HAP-1 (cell line): ENCODE measurements around the gene ACSM6.
"Not testable (repeated sequence)": the region's sequence is repeated elsewhere in the genome, so short reads cannot be mapped to it uniquely, and the experiment has no call there.

Experiments
- DNase-seq, 2 experiments: peaks; one replicate each; pipeline ENCODE4 v3.0.0-alpha.2; 2016 to 2020; ENCODE audit warnings: low spot score in 2 of 2
- H3K27me3 ChIP-seq: fragments of 250-450 bp; sonication (Bioruptor Pico); 2 replicates; pipeline ENCODE4 v1.5.1; 2020; ENCODE audit warnings: low read depth, mild to moderate bottlenecking, moderate library complexity
- H3K36me3 ChIP-seq: fragments of 250-450 bp; sonication (Bioruptor Pico); replicated peaks from 2 replicates; pipeline ENCODE4 v1.5.1; 2020; ENCODE audit warnings: mild to moderate bottlenecking
- H3K4me1 ChIP-seq: fragments of 250-450 bp; sonication (Bioruptor Pico); 2 replicates; pipeline ENCODE4 v1.5.1; 2020; ENCODE audit warnings: mild to moderate bottlenecking
- H3K4me3 ChIP-seq: fragments of 250-450 bp; sonication (Bioruptor Pico); 2 replicates; pipeline ENCODE4 v1.5.1; 2020; ENCODE audit warnings: mild to moderate bottlenecking, moderate library complexity
- H3K9me3 ChIP-seq: fragments of 250-450 bp; sonication (Bioruptor Pico); 2 replicates; pipeline ENCODE4 v1.5.1; 2020; ENCODE audit warnings: mild to moderate bottlenecking, moderate library complexity
- in situ Hi-C: fragments of 300-500 bp; cut with MboI; formaldehyde crosslinking; loops from 3 replicates; pipeline ENCODE4 v1.14.3; 2020; ENCODE audit warnings: low sequenced_read_pairs, inconsistent platforms, mixed read lengths

ACSM6 gene

DNA sequence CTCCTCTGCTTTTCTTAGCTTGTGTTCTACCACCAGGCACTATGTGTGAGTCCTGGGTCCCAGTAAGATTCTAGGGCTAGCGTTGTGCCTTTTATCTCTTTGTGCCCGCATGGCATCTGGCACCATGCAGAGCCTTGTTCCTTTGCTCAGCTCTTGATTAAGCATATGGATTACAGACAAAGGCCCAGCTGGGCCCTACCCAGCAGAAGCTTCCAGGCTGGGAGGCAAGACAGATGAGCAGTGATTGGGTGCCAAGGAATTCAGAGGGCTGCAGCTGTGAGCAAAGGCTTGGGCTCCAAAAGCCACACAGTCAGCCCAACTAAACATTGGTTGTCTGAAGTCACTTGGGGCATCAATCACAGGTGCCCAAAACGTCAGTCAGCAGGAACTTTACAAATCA is 2.0 kb downstream of the ACSM6 start:
- Histone ChIP-seq H3K4me1 (no peaks in the 10 kb centered on the region), H3K4me3 (no peak overlapping the region), H3K9me3 (no peaks in the 10 kb centered on the region), H3K36me3 (no peaks in the 10 kb centered on the region), H3K27me3 (no peaks in the 10 kb centered on the region)
- no peak for DNase-seq
- in situ Hi-C loops = no loop called here

DNA sequence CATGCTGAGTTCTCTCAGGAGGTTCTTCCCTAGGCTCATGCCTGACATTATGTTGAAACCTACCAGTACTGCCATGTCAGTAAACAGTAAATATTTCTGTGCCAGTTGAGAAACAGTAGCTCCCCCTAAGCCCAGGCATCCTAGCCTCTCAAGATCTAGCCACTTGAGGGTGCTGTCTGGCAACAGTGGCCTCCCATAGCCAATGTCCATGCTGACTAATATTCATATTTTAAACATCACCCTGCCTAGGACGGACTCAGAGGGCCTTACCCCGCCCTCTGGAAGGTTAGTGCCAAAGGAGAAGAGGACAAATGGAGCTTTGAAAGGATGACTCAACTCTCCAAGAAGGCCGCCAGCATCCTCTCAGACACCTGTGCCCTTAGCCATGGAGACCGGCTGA is 7.7 kb downstream of the ACSM6 start:
- in situ Hi-C loops = no loop called here
- Histone ChIP-seq H3K36me3 (no peaks in the 10 kb centered on the region), H3K4me3 (no peak overlapping the region), H3K27me3 (no peaks in the 10 kb centered on the region), H3K4me1 (no peaks in the 10 kb centered on the region), H3K9me3 (no peaks in the 10 kb centered on the region)
- DNase-seq = no peak

DNA sequence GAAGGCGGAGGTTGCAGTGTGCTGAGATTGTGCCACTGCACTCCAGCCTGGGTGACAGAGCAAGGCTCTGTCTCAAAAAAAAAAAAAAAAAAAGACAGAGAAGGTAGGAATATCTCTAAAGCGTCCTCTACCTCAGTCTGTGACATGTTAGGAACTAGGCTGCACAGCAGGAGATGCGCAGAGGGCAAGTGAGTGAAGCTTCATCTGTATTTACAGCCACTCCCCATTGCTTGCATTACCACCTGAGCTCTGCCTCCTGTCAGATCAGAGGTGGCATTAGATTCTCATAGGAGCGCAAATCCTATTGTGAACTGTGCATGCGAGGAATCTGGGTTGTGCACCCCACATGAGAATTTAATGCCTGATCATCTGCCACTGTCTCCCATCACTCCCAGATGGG is 8.8 kb downstream of the ACSM6 start:
- DNase-seq, H3K9me3 ChIP-seq, in situ Hi-C loops, H3K36me3 ChIP-seq, H3K27me3 ChIP-seq, H3K4me1 ChIP-seq, H3K4me3 ChIP-seq: not testable (repeated sequence)

DNA sequence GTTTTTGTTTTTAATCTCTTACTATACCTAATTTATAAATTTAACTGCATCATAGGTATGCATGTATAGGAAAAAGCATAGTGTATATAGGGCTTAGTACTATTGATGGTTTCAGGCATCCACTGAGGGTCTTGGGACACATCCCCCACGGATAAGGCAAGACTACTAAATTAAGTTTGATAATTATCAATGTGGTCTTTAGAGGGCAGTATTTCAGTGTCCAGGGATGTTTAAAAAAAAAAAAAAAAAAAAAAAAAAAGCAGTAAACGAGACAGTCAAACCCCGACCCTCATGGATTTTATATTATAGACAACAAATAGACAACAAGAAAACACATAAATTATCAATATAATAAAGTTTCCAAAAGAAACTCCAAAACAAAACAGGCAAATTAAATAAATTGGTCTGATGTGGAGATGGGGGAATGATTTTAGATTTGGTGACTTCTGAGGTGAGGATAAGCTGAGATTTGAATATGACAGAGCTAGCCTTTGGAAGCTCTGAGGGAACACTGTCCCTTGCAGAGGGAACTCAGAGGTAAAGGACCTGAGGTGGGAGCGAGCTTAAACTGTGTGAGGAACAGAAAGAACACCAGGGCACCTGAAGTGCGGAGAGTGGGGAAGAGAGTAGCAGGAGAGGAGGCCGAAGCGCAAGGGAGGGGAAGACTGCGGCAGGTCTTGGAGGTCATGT is 14.8 kb downstream of the ACSM6 start:
- H3K9me3 ChIP-seq = no peaks in the 10 kb centered on the region
- no peak overlapping the region for H3K4me3 ChIP-seq
- in situ Hi-C loops = no loop called here
- H3K4me1 ChIP-seq = no peaks in the 10 kb centered on the region
- no peaks in the 10 kb centered on the region for H3K36me3 ChIP-seq
- no peaks in the 10 kb centered on the region for H3K27me3 ChIP-seq
- DNase-seq = peak in 1 of 2 experiments; percentile 20

DNA sequence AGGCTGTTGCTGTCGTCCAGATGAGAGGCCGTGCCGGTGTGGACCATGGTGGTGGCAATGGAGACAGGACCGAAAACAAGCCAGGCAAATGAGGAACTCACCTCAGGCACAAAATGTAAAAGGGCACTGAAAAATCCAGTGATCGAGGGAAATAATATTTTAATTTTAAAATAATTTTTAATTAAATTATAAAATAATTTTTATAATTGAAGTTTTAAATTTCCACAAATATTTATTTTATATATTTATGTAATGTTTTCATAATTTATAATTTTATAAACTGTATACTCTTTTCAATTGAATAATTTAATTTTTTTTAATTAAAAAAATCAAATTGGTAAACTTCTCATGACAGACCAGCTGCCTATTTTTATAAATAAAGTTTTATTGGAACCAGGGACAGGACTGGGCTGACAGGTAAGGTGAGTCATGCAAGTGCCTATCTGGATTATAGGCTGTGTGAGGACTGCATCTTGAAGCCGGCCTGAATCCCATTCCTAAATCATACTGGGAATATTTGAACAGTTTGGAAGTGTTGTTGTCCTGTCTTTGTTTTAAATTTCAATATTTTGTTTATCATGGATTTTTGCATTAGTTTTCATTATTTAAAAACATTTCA is 15.6 kb downstream of the ACSM6 start:
- DNase-seq = no peak
- Histone ChIP-seq H3K4me3 (no peak overlapping the region), H3K36me3 (no peaks in the 10 kb centered on the region), H3K4me1 (no peaks in the 10 kb centered on the region), H3K9me3 (no peaks in the 10 kb centered on the region), H3K27me3 (no peaks in the 10 kb centered on the region)
- in situ Hi-C loops = no loop called here

DNA sequence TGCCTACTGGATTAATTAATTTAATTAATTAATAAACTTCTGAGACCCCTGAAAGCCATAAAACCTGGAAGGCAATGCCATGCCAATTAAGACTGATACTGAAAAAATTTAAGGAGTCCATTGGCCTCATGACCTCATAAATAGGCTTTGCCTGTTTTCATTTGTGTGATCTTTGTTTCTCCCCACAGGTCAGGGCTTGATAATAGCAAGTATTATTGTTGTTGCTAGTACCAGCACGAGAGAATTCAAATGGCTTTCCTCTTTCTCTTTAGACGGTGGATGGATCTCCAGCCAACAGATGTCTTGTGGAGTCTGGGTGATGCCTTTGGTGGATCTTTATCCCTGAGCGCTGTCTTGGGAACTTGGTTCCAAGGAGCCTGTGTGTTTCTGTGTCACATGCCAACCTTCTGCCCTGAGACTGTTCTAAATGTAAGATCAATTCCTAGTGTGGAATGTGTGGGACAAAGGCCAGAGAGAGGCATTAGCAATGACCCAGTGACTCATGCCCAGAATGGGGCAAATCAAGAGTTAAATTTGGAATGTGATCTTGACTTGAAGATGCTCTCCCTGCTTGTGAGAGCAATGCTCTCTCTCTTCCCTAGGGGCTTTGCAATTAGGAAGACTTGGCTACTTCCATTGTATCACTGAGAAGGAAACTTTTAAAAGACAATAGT is 17.7 kb downstream of the ACSM6 start:
- no peaks in the 10 kb centered on the region for H3K27me3 ChIP-seq
- in situ Hi-C loops = no loop called here
- no peak overlapping the region for H3K4me3 ChIP-seq
- no peaks in the 10 kb centered on the region for H3K9me3 ChIP-seq
- H3K4me1 ChIP-seq = no peaks in the 10 kb centered on the region
- no peaks in the 10 kb centered on the region for H3K36me3 ChIP-seq
- DNase-seq = no peak

DNA sequence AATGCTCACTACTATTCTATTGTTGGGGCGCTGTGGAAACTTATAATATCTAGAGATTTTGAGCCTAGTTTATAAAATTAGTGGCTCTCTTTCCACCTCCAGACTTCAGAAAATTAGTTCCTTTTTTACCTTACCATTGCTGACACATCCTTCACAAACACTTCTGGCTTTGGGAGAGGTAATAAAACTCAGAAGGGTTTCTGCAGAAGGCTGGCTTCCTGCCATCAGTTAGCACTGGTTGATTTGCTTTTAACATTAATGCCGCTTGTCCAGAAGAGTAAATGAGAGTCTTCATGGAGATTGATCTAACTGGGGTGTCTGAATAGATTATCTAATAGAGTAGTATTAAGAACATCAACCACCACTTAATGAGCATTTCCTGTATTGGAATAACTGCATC is 20.3 kb downstream of the ACSM6 start:
- Histone ChIP-seq H3K9me3 (no peaks in the 10 kb centered on the region), H3K27me3 (no peaks in the 10 kb centered on the region), H3K4me1 (no peaks in the 10 kb centered on the region), H3K36me3 (no peaks in the 10 kb centered on the region), H3K4me3 (no peak overlapping the region)
- in situ Hi-C loops = no loop called here
- no peak for DNase-seq

DNA sequence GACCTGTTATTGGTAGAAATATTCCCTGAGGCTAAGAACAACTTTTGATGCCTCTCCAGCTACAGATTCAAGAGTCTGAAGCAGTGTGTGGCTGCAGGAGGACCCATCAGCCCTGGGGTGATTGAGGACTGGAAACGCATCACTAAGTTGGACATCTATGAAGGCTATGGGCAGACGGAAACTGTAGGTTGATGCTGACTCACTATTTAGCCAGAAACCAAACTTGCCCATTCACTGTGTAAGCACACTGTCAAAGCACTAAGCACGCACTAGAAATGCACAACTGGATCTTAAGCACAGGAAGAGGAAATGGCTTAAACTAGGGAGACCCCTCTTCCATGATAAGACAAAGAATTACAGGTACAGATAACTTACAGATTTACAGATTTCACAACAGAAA is 20.8 kb downstream of the ACSM6 start:
- in situ Hi-C loops = no loop called here
- no peak for DNase-seq

DNA sequence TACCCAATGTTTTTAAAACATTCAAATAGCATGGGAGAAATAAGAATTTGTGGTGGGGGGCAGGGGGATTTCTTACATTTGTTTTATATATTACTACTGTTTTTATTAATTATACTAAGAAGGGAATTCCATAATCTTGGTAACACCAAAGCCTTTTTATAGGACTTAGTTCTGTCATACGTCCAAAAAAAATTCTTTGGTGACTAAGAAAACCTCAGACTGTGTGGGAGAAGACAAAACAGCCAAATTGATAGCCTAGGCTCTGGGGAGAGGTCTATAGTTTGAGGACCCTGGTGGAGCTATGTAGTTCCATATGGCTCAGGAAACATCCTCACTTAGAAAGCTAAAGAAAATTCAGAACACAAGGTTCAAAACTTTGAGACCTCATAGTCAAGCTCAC is 23.4 kb downstream of the ACSM6 start:
- H3K4me3 ChIP-seq = no peak overlapping the region

More for the DNA sequence above, 20.8 kb downstream of the ACSM6 start:
- Histone ChIP-seq H3K27me3 (no peaks in the 10 kb centered on the region), H3K4me1 (no peaks in the 10 kb centered on the region), H3K4me3 (no peak overlapping the region), H3K36me3 (no peaks in the 10 kb centered on the region), H3K9me3 (no peaks in the 10 kb centered on the region)

DNA sequence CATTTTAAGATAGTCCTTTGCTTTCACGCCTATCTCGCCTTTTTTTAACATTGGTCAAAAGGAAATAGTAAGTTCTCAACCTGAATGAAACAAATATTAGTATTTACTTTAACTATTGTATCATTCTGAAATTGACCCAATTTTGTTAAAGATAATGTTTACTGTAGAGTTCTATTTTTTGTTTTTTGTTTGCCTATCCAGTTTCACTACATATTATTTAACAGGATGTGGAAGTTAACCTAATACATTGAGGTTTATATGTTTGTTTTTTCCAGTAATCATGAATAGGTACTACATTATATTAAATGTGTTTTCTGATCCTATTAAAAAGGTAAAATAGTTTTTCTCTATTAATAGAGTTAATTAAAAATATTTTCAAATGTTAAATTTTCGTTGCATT is 26.5 kb downstream of the ACSM6 start:
- Histone ChIP-seq H3K4me3 (no peak overlapping the region), H3K27me3 (no peaks in the 10 kb centered on the region), H3K4me1 (no peaks in the 10 kb centered on the region), H3K36me3 (no peaks in the 10 kb centered on the region), H3K9me3 (no peaks in the 10 kb centered on the region)
- no peak for DNase-seq
- in situ Hi-C loops = no loop called here

More for the DNA sequence above, 23.4 kb downstream of the ACSM6 start:
- Histone ChIP-seq H3K9me3 (no peaks in the 10 kb centered on the region), H3K4me1 (no peaks in the 10 kb centered on the region), H3K36me3 (no peaks in the 10 kb centered on the region), H3K27me3 (no peaks in the 10 kb centered on the region)
- no peak for DNase-seq
- in situ Hi-C loops = no loop called here

DNA sequence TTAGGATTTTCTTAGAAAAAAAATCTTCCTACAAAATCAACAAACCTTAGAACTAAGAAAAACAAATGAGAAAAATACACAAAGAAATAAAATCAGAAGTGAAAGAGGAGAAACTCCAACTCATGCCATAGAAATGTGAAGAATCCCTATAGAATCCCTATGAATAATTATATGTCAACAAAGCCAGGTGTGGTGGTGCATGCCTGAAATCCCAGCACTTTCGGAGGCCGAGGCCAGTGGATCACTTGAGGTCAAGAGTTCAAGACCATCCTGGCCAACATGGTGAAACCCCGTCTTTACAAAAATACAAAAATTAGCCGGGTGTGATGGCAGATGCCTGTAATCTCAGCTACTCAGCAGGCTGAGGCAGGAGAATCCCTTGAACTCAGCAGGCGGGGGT is 27.1 kb downstream of the ACSM6 start:
- Histone ChIP-seq H3K4me1 (no peaks in the 10 kb centered on the region), H3K36me3 (no peaks in the 10 kb centered on the region), H3K27me3 (no peaks in the 10 kb centered on the region), H3K9me3 (no peaks in the 10 kb centered on the region), H3K4me3 (no peak overlapping the region)
- DNase-seq = no peak
- in situ Hi-C loops = no loop called here

DNA sequence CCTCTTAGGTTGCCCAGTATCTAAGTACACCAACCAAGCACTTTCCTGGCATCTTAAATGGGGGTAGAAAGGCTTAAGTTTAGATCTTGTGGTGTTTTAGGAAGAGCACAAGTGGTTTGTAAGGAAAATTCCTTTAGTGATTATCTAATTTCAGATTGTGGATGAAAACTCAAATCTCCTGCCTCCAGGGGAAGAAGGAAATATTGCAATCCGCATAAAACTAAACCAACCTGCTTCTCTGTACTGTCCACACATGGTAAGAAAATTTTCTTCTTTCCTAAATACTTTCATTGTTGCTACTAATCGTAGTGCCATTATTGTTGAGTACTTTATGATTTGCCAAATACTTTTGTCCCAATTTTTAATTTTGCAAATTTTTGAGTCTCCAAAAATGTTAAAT is 31.1 kb downstream of the ACSM6 start:
- in situ Hi-C loops = no loop called here
- DNase-seq = no peak
- Histone ChIP-seq H3K27me3 (no peaks in the 10 kb centered on the region), H3K4me3 (no peak overlapping the region), H3K4me1 (peaks cover 6% of the 10 kb centered on the region), H3K9me3 (0 out of 2 replicates have a peak, but pooled peaks cover 5% of the 10 kb centered on the region), H3K36me3 (no peaks in the 10 kb centered on the region)

DNA sequence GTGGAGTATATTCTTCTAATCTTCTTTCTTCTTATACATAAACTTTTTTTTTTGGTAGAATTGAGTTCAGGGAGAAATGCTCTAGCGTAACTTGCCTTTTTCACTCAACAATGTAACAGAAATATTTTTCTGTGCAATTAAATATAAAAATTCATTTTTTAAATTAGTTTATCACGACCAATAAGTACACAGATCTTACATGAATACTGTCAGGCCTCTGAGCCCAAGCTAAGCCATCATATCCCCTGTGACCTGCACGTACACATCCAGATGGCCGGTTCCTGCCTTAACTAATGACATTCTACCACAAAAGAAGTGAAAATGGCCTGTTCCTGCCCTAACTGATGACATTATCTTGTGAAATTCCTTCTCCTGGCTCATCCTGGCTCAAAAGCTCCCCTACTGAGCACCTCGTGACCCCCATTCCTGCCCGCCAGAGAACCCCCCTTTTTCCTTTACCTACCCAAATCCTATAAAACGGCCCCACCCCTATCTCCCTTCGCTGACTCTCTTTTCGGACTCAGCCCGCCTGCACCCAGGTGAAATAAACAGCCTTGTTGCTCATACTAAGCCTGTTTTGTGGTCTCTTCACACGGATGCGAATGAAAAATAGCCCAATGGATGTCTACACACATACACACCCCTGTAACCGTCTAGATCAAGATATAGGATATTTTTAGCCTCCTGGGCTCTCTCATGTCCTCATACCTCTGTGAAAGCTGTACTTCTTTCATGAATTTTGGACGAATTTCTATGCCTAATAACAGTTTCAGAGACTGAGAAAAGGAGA is 35.1 kb downstream of the ACSM6 start:
- DNase-seq, H3K36me3 ChIP-seq, H3K4me3 ChIP-seq, in situ Hi-C loops, H3K27me3 ChIP-seq, H3K9me3 ChIP-seq: not testable (repeated sequence)
- H3K4me1 ChIP-seq = peaks cover 11% of the 10 kb centered on the region
